GM19240 (cell line): ENCODE results near the gene ATP5MC3.
"Not testable (repeated sequence)": the region's sequence is repeated elsewhere in the genome, so short reads cannot be mapped to it uniquely, and the experiment has no call there.

Experiments
- DNase-seq: peaks from one replicate; pipeline ENCODE4 v3.0.0; 2011; ENCODE audit warnings: low spot score; ENCODE audit not compliant: insufficient read length

The ATP5MC3 gene

DNA sequence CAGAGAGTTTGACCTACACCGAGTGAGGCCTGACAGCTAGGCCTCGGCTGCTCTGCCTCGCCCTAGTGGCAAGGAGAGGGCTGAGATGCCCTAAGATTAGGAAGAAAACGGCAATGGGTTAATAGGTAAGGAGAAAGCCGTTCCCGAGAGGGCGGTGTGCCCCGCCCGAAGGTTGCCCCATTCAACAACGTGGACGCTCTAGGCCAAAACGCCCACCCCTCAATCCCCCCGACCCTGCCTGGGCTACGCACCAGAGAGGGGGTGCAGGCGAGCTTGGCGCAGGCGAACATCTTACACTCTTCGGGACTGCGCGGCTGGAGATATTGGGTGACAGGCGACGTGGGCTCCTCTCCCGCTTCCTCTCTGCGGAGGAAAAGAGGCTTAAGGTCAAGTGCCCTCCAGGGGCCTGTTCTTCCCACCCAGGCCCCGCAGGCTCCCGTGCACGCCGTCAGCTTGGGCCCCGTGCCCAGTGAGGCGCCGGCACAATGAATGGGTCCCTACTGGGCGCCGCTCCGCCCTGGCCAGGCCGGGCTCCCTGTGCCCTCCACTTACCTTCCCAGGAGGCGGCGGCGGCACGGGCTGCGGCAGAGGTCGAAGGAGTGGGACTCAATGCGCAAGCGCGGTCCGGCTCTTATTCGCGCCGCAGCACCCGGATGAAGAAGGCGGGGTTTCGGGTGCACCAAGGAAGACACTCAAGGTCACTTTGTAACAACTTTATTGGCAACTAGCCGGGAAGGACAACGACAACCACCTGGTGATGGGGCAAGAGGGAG is at the start of gene ATP5MC3:
TSS of gene ATP5MC3 (minus strand) at position 607 of the 773 bp plus-strand sequence. CDS start at position 290, 317 bp downstream.
- DNase-seq = peak; percentile 76

DNA sequence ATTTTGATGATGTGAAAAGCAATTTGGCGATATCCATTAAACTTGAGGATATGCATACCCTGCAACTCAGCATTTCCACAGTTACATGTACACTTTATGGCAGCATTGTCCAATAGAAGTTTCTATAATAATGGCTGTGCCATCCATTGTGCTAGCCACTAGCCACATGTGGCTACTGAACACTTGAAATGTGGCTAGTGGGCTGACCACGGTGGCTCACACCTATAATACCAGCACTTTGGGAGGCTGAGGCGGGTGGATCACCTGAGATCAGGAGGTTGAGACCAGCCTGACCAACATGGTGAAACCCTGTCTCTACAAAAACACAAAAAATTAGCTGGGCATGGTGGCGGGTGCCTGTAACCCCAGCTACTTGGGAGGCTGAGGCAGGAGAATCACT is 47.1 kb upstream of the ATP5MC3 start:
- DNase-seq = not testable (repeated sequence)

DNA sequence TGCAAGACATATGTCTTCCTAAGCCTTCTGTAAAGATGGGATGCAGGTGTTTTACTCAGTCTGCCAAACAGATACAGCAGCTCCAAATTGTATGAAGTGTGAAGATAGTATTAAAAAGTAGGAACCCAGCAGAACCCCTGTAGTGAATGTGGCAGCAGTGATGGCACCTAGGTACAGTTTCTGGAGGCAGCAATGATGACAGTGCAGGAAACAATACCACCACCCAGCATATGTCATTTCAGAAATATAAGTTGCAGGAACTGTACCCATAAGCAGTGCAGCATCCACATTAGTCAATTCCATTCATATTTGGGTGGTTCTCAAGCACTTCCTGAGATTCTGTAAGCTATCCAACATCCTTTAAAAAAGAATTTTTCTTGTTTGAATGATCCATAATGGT is 46.7 kb upstream of the ATP5MC3 start:
- DNase-seq = no peak

DNA sequence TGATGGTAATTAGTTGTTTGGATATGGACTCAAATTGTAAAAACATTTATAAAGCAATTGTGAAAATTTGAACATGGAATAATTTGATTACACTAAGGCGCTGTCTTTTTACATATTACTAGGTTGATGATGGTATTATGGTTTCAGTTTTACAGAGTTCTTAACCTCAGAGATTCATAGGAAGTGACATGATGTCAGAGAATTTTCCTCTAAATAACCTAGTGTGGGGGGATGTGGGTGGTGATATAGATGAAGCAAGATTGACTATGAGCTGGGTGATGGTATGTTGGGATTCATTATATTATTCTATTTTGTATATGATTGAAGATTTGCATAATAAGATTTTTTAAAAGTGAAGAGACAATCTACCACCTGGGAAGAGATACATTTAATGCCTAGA is 45.9 kb upstream of the ATP5MC3 start:
- DNase-seq = no peak

GRCh38 chr2:175220075-175220474 is 38.6 kb upstream of the ATP5MC3 start:
- DNase-seq = no peak

DNA sequence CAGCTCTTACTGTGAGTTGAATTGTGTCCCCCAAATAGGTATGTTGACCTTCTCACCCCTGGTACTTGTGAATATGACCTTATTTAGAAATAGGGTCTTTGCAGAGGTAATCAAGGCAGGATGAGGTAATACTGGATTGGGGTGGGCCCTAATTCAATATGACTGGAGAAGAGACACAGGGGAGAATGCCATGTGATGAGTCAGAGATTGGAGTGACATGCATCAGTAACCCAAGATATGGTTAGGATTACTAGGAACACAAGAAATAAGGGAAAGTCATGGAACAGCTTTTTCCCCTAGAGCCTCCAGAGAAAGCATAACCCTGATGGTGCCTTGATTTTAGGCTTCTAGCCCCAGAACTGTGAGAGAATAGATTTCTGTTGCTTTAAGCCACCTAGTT is 37.0 kb upstream of the ATP5MC3 start:
- no peak for DNase-seq

DNA sequence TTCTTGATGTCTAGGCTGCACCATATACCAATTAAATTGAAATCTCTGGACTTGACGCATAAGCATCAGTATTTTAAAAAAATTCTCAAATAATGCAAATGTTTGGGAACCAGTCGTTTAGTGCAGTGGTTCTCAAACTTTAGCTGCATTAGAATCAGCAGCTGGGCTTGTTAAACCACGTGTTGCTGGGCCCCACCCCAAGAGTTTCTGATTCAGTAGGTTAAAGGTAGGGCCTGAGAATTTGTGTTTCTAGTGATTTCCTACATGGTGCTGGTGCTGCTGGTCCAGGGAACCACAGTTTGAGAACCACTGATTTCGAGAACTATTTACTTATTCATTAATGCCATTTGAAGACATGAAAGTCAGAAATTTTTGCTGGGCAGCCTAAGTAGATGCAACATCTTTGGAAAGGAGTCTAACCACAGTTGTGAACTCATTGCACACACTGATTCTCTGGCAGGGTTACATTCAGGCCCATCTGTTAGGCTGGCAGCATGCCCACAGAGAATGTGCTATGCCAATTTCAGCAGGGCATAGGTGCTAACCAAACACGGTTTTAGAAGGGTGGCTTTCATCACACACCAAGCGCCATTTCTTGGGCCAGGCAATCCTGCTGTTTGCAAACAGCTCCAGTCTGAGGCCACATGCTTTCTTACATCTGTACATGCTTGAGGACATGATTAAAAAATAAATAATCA is 26.4 kb upstream of the ATP5MC3 start:
- no peak for DNase-seq

DNA sequence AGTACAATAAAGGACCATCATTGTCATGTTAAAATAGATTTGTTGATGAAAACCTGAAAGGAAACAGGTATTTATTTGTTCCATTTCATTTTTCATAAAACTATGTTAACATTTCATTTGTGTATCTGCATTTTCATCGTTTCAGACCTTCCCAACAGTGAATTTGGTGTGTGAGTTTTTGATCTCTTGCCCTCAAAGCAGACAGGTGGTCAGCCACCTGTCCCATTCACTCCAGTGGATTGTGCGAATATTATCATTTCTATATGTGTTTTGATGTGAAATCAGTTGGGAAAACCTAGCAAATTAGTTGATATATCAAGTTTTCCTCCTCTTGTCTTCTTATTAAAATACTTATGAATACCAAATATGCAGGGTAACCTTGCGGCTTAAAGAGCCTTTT is 25.4 kb upstream of the ATP5MC3 start:
- no peak for DNase-seq

- DNase-seq = no peak
These were observed 24.0 kb upstream of the ATP5MC3 start for GRCh38 chr2:175205523-175205922.

DNA sequence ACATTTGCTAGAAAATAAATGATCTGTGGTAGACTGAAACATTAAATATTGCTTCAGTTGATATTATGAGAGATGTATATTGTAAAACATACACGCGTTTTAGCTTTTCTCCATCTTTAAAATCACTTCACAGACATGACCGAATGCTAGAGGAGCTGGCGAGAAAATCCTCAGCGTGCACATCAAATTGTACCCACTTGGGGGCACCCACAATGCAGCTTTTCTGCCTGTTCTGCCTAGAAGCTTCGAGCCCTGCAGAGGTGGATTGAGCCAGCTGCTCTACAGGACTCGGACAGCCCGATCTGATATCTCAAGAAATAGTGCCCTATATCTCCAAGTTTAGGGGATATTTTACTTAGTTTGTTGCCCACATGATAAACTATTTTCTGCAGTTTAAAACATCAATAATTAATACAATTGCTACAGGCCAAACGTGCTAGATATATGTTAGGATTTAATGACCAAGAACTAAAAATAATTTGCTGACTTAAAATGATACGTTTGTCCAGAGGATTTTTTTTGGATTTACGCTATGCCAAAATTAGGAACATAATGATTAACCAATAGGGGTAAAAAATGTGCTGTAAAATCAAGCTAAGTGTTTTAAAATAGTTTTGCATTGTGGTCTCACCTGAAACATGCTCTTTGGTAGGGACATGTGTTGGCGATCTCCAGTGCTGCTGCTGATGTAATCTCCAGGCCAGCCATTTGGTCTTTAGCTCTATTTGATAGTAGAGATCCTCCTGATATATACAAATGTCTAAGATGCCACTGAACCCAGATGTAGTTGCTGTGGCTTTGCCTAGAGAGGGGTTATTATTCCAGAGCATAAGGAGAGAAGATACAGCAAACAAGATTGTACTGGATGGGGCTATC is 22.3 kb upstream of the ATP5MC3 start:
- peak; percentile 5 for DNase-seq

DNA sequence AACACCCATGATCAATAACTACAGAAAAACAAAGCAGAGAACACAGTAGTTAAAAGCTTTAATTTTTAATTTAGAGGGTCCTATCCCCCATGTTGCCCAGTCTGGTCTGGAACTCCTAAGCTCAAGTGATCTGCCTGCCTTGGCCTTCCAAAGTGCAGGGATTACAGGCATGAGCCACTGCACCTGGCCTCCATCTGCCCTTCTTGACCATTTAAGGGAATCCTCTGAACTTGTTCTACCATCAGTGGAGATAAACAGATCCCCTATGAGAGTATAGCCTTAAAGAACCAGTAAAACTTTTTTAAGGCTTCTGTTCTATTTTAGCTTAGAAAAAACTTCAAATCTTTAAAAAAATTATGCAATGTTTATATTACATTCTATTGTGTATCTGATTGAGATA is 13.5 kb upstream of the ATP5MC3 start:
- DNase-seq = no peak

DNA sequence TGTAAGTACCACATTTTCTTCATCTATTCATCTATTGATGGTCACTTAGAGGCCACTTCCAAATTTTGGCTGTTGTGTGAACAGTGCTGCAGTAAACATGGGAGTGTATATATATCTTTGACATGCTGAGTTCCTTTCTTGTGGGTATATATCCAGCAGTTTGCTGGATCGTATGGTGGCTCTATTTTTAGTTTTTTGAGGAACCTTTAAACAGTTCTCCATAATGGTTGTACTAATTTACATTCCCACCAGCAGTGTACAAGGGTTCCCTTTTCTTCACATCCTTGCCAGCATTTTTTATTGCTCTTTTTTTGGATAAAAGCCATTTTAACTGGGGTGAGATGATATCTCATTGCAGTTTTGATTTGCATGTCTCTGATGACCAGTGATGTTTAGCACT is 7.3 kb upstream of the ATP5MC3 start:
- DNase-seq = no peak

DNA sequence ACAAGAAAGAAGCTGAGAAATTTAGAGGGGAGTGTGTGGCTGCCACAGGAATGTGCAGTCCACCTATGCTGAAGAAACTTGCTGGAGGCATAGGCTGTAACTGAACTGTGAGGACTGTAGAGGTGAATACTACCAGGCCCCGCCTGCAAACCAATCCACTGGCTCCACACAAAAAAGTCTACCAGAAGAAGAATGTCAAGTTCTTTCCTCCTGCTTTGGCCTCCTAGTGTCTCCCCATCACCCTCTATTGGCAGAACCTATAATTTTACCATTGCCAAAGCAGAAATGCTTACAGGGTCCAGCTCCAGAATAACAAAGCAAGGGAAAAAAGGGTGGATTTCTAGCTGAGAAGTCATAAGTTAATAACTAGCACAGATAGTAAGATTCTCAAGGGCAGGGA is 5.9 kb upstream of the ATP5MC3 start:
- peak; percentile 6 for DNase-seq

- no peak for DNase-seq
These were observed 2.2 kb upstream of the ATP5MC3 start for GRCh38 chr2:175183674-175184073.

- no peak for DNase-seq
These were observed 383 bp upstream of the ATP5MC3 start for GRCh38 chr2:175181877-175182308.

GRCh38 chr2:175180701-175181103 is 808 bp downstream of the ATP5MC3 start:
- DNase-seq = peak; percentile 8

GRCh38 chr2:175176624-175177023 is 4.9 kb downstream of the ATP5MC3 start:
- DNase-seq = no peak

GRCh38 chr2:175175896-175176295 is 5.6 kb downstream of the ATP5MC3 start:
- DNase-seq = no peak

DNA sequence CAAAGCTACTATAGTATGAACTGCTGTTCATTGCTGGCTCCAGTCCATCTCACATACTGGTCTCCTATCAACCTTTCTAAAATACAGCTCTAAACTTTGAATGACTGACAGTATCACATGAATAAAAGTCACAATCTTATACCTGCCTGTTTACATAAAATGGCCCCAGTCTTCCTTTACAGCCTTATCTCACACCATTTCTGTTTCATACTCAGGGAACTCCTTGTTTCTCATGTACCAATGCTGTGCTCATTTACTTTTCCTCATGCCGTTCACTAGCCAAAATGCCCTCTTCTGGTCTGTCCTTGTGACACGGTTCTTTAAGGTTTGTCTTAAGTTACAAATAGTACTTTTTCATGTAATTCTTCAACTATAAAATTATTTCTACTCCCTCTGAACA is 6.2 kb downstream of the ATP5MC3 start:
- no peak for DNase-seq

DNA sequence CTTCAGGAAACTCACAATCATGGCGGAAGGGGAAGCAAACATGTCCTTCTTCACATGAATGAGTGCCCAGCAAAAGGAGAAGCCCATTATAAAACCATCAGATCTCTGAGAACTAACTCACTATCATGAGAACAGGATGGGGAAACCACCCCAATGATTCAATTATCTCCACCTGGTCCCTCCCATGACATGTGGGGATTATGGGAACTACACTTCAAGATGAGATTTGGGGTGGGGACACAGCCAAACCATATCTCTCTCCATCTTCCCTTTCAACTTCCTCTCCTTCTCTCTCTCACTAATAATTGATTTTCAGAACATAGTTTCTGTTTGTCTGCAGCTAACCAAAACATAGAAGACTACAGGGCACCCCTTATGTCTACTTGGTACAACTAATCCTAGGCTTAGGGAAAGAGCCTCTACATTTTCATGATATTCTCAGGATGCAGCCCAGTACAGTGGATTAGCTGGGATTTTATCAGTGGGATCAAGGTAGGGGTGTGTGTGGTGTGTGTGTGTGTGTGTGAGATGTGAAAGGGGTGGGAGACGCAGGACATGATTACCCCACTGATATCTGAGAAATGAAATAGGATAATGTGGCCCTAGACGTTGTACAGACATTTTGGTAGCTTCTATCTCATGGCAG is 10.7 kb downstream of the ATP5MC3 start:
- DNase-seq = no peak

DNA sequence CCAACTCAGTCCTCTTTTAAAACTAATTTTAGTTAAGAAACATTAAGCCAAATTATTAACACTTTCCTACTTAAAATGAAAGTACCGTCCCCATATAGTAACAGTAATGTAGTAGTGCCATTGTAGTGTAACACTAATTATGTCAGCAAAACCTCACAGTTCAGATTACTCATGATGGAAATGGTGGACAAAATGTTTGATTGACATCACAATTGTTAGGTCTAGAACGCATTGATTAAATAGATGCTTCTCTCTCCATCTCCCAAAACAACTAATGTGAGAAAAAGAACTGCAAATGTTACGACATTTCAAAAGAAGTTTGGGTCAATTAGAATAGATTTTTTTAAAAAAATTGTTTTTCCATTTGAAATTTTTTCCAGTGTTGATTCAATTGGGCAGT is 12.3 kb downstream of the ATP5MC3 start:
- DNase-seq = no peak
